OCI-LY7 (cell line): ENCODE data around the gene GMPPA. TPM values are rescaled to one million over a fixed set of nuclear protein-coding genes. Genes with fewer than 3 reads are reported as not detected.

ENCODE experiments used
- BruUV-seq: library from RNA; stranded (reverse); fragments of 400-500 nt; replicated peaks from 2 replicates; lab custom pipeline; 2021; lab: Mats Ljungman, UMichigan
- CTCF ChIA-PET: fragments of 300-600 bp; sonication (Branson Sonifier 250); formaldehyde crosslinking; loops from one replicate; lab custom pipeline; 2022; ENCODE audit warnings: antibody characterized with exemption; ENCODE audit not compliant: unreplicated experiment; lab: Charles Lee
- POLR2A ChIA-PET: fragments of 300-600 bp; sonication (Branson Sonifier 250); formaldehyde crosslinking; loops from one replicate; lab custom pipeline; 2022; ENCODE audit warnings: antibody characterized with exemption; lab: Charles Lee
- DNase-seq: peaks from one replicate; pipeline ENCODE4 v3.0.0-alpha.2; 2015; ENCODE audit warnings: low spot score
- H2AFZ ChIP-seq: fragments of 200-600 bp; sonication (generic), shearing (Covaris generic); 2 replicates; pipeline ENCODE4 v1.6.1; 2014; ENCODE audit warnings: mild to moderate bottlenecking, antibody characterized with exemption, low read length, moderate library complexity
- H3K27ac ChIP-seq: fragments of 200-600 bp; sonication (generic); 2 replicates; pipeline ENCODE4 v1.5.1; 2014; ENCODE audit warnings: mixed run types, low read depth, mild to moderate bottlenecking, moderate library complexity, low read length, inconsistent platforms; ENCODE audit not compliant: poor library complexity, severe bottlenecking
- H3K36me3 ChIP-seq: fragments of 200-600 bp; sonication (generic); 2 replicates; pipeline ENCODE4 v1.6.1; 2014; ENCODE audit warnings: mild to moderate bottlenecking, antibody characterized with exemption, low read length, moderate library complexity, mixed read lengths; ENCODE audit not compliant: insufficient read depth
- H3K4me1 ChIP-seq: fragments of 200-600 bp; sonication (generic); 2 replicates; pipeline ENCODE4 v1.5.1; 2014; ENCODE audit warnings: mild to moderate bottlenecking, low read length; ENCODE audit not compliant: insufficient read depth, poor library complexity, severe bottlenecking
- H3K4me2 ChIP-seq: fragments of 200-600 bp; sonication (generic); 2 replicates; pipeline ENCODE4 v1.6.1; 2014; ENCODE audit warnings: mild to moderate bottlenecking, low read length
- H3K4me3 ChIP-seq: fragments of 200-600 bp; sonication (generic); 2 replicates; pipeline ENCODE4 v1.5.1; 2014; ENCODE audit warnings: mild to moderate bottlenecking, low read depth, low read length; ENCODE audit not compliant: poor library complexity, severe bottlenecking
- H3K79me2 ChIP-seq: fragments of 200-600 bp; sonication (generic); 2 replicates; pipeline ENCODE4 v1.6.1; 2016; ENCODE audit warnings: low read depth, mild to moderate bottlenecking, low read length, moderate library complexity, mixed read lengths; ENCODE audit not compliant: insufficient read depth
- H3K9me2 ChIP-seq: fragments of 200-600 bp; sonication (generic); 2 replicates; pipeline ENCODE4 v1.6.1; 2016; ENCODE audit warnings: mild to moderate bottlenecking, low read length, mixed read lengths; ENCODE audit not compliant: insufficient read depth
- H3K9me3 ChIP-seq: fragments of 200-600 bp; sonication (generic); 2 replicates; pipeline ENCODE4 v1.6.1; 2014; ENCODE audit warnings: mild to moderate bottlenecking, mixed run types, low read length, mixed read lengths
- H4K20me1 ChIP-seq: fragments of 200-600 bp; sonication (generic); 2 replicates; pipeline ENCODE4 v1.6.1; 2014; ENCODE audit warnings: mild to moderate bottlenecking, antibody characterized with exemption, low read length, moderate library complexity, mixed read lengths; ENCODE audit not compliant: insufficient read depth
- EZH2phosphoT487 ChIP-seq: fragments of 200-600 bp; sonication (generic); IDR thresholded peaks from 2 replicates; pipeline ENCODE4 v1.6.1; 2018; ENCODE audit warnings: low read depth, borderline replicate concordance, mild to moderate bottlenecking, mixed run types, antibody characterized with exemption, low read length, moderate library complexity, mixed read lengths
- intact Hi-C: fragments of 100-400 bp; cut with micrococcal nuclease; formaldehyde crosslinking; loops from one replicate; pipeline ENCODE4 v1.10.0; 2022; ENCODE audit not compliant: unreplicated experiment
- total RNA-seq, 2 experiments: library from RNA; depleted of rRNA in 1 of 2; stranded (reverse); fragments of >200 nt in 1 of 2; shearing (Covaris generic) in 1 of 2; gene quantifications; 2 replicates each; pipeline ENCODE4 v1.2.3, GENCODE V29; 2014 to 2022
- TF ChIP-seq, protein P1 (sequence below): fragments of 200-600 bp; sonication (generic); conservative IDR thresholded peaks from 2 replicates; pipeline ENCODE4 v1.5.1; 2014; ENCODE audit warnings: mild to moderate bottlenecking, antibody characterized with exemption, low read length, moderate library complexity, mixed read lengths

GMPPA gene
- total RNA-seq, 2 experiments from 2014 or later: 28.4 to 46.4 TPM

DNA sequence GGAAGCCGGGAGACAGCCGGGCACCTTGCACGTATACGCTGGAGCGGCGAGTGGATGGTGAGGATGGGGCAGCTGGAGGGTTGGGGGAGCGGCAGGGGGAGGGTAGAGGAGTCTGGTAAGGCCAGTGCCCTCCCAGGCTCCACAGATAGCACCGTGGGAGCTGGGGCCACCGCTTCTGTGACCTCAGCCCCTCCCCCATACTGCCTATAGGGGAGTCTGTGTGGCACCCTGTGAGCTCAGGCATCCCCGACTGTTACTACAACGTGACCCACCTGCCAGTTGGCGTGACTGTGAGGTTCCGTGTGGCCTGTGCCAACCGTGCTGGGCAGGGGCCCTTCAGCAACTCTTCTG, 9.9 kb upstream of the GMPPA start:
- TF ChIP-seq, protein P1, sequence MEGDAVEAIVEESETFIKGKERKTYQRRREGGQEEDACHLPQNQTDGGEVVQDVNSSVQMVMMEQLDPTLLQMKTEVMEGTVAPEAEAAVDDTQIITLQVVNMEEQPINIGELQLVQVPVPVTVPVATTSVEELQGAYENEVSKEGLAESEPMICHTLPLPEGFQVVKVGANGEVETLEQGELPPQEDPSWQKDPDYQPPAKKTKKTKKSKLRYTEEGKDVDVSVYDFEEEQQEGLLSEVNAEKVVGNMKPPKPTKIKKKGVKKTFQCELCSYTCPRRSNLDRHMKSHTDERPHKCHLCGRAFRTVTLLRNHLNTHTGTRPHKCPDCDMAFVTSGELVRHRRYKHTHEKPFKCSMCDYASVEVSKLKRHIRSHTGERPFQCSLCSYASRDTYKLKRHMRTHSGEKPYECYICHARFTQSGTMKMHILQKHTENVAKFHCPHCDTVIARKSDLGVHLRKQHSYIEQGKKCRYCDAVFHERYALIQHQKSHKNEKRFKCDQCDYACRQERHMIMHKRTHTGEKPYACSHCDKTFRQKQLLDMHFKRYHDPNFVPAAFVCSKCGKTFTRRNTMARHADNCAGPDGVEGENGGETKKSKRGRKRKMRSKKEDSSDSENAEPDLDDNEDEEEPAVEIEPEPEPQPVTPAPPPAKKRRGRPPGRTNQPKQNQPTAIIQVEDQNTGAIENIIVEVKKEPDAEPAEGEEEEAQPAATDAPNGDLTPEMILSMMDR: no peak
- ChIA-PET CTCF (interaction anchor here (0.6 to 0.7 kb wide), 3 partner anchors 63 to 243 kb away, joined by 3 to 10 read pairs (median 3); partner anchors contain the start of gene DNPEP), POLR2A (interaction anchor here (0.7 kb wide), 1 partner anchor 159 kb away, joined by 3 read pairs; no protein-coding TSS in a partner anchor)
- Histone ChIP-seq H3K27ac (no peak overlapping the region), H4K20me1 (no peaks in the 10 kb centered on the region), H2AFZ (no peak overlapping the region), H3K36me3 (no peaks in the 10 kb centered on the region), H3K9me2 (no peaks in the 10 kb centered on the region), H3K4me3 (no peak overlapping the region), H3K4me2 (no peak overlapping the region), H3K9me3 (no peaks in the 10 kb centered on the region), H3K4me1 (no peaks in the 10 kb centered on the region), H3K79me2 (no peaks in the 10 kb centered on the region)
- no peak for DNase-seq
- intact Hi-C loops: no loop called here
- BruUV-seq: no TSS peak

DNA sequence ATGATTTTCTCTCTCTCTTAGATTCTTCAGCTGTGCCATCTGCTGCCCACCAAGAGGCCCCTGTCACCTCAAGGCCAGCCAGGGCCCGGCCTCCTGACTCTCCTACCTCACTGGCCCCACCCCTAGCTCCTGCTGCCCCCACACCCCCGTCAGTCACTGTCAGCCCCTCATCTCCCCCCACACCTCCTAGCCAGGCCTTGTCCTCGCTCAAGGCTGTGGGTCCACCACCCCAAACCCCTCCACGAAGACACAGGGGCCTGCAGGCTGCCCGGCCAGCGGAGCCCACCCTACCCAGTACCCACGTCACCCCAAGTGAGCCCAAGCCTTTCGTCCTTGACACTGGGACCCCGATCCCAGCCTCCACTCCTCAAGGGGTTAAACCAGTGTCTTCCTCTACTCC, 9.4 kb upstream of the GMPPA start:
- Histone ChIP-seq H3K4me2 (no peak overlapping the region), H2AFZ (no peak overlapping the region), H3K27ac (no peak overlapping the region), H3K4me3 (no peak overlapping the region), H3K79me2 (no peaks in the 10 kb centered on the region), H3K9me3 (no peaks in the 10 kb centered on the region), H4K20me1 (no peaks in the 10 kb centered on the region), H3K9me2 (no peaks in the 10 kb centered on the region), H3K36me3 (no peaks in the 10 kb centered on the region), H3K4me1 (no peaks in the 10 kb centered on the region)
- no TSS peak for BruUV-seq
- DNase-seq: no peak
- TF ChIP-seq, protein P1: no peak
- no peak for TF ChIP-seq EZH2phosphoT487
- POLR2A ChIA-PET: no interaction called here
- CTCF ChIA-PET: no interaction called here
- intact Hi-C loops: no loop called here

DNA sequence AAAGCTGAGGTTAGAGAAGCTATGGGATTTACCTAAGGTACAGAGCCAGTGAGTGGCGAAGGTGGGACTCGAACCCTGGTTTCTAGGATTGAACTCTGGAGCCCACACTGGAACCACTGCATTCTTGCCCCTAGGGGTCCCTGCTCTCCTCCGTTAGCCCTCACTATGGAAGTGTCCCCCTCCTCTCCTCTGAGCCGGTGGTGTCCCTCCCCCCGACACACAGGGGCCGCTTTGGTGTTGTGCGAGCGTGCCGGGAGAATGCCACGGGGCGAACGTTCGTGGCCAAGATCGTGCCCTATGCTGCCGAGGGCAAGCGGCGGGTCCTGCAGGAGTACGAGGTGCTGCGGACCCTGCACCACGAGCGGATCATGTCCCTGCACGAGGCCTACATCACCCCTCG, 8.5 kb upstream of the GMPPA start:
- ChIA-PET CTCF (no interaction called here), POLR2A (no interaction called here)
- no peaks in the 10 kb centered on the region for H4K20me1 ChIP-seq
- no peaks in the 10 kb centered on the region for H3K9me3 ChIP-seq
- no peaks in the 10 kb centered on the region for H3K79me2 ChIP-seq
- H3K36me3 ChIP-seq: no peaks in the 10 kb centered on the region
- intact Hi-C loops: no loop called here
- H3K4me1 ChIP-seq: no peaks in the 10 kb centered on the region
- H2AFZ ChIP-seq: no peak overlapping the region
- H3K4me3 ChIP-seq: no peak overlapping the region
- no peak overlapping the region for H3K4me2 ChIP-seq
- no TSS peak for BruUV-seq
- no peak for DNase-seq
- TF ChIP-seq EZH2phosphoT487: no peak
- TF ChIP-seq, protein P1: no peak
- no peaks in the 10 kb centered on the region for H3K9me2 ChIP-seq
- no peak overlapping the region for H3K27ac ChIP-seq
